DND-41 (cell line): ENCODE results near the gene PDHA2.

Experiments
- EZH2 ChIP-seq: IDR thresholded peaks from 3 replicates; pipeline ENCODE4 v1.6.1; 2012; ENCODE audit warnings: borderline replicate concordance, low read depth, mild to moderate bottlenecking, moderate library complexity, low read length, inconsistent platforms; ENCODE audit not compliant: severe bottlenecking
- TF ChIP-seq, protein P1 (sequence below): IDR thresholded peaks from 2 replicates; pipeline ENCODE4 v1.5.1; 2012; ENCODE audit warnings: borderline replicate concordance, low read length, moderate library complexity, mild to moderate bottlenecking; ENCODE audit not compliant: poor library complexity, severe bottlenecking; ENCODE audit errors: extremely low read depth

DNA sequence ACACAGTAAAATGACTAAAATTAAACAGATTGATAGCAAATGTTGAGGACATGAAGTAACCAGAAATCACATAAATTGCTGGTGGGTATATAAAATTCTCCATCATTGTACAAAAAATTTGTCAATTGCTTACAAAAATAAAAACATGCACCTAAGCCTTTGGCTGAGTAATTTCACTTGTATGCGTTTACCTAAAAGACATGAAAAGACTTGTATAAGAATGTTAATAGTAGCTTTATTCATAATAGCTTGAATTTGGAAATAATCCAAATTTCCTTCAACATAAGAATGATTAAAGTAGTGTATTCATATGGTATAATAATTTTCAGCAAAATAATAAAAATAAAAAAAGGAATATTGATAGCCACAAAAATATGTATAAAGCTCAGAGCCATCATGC is 37.7 kb downstream of the PDHA2 start:
- TF ChIP-seq, protein P1, sequence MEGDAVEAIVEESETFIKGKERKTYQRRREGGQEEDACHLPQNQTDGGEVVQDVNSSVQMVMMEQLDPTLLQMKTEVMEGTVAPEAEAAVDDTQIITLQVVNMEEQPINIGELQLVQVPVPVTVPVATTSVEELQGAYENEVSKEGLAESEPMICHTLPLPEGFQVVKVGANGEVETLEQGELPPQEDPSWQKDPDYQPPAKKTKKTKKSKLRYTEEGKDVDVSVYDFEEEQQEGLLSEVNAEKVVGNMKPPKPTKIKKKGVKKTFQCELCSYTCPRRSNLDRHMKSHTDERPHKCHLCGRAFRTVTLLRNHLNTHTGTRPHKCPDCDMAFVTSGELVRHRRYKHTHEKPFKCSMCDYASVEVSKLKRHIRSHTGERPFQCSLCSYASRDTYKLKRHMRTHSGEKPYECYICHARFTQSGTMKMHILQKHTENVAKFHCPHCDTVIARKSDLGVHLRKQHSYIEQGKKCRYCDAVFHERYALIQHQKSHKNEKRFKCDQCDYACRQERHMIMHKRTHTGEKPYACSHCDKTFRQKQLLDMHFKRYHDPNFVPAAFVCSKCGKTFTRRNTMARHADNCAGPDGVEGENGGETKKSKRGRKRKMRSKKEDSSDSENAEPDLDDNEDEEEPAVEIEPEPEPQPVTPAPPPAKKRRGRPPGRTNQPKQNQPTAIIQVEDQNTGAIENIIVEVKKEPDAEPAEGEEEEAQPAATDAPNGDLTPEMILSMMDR: no peak
- no peak for TF ChIP-seq EZH2
